Measurements from ENCODE around the gene ZNF620. TPM values are rescaled to one million over a fixed set of nuclear protein-coding genes. Genes with fewer than 3 reads are reported as not detected.

The ZNF620 gene
- 6.7 and 7.6 TPM in 2 replicates for total RNA-seq

DNA sequence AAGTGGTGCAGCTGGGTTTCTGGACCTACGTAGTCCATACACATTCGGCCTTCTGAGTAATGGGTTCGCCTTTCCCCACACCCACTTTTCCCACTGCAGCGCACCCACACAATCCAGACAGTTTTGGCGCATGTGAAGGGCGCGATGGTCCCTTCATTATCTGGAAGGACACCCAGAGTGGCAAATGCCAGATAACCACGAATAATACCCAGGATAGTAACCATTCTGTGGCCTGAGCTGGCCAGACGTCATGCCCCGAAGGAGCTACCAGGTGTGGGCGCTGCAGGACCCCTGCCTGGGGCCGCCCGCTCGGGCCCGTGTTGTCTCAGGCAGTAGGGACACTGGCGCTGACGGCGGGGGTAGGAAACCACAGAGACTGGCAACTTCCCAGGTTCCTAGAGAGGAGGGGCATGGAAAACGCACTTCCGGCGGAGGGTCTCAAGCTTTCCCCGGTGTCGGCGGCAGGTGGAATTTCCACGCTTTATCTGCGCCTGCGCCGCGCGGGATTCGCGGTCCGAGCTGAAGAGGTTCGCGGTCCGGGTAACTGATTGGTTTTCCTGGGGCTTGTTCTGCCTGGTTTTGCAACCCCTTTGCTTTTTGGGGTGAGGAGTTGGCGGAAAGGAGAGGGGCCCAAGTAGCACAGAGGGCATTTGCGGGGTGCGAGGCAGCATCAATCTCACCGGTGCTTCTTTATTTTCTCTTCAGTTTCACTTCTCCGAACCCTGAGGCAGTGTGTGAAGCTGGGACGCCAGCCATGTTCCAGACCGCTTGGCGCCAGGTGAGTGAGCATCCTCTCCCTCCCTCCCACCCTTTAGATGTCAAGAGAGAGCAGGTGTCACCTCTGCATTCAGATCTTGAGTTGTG is at the start of gene ZNF620:
Gene ZNF620, plus strand, starts transcription at position 441 of the 864 bp plus-strand sequence. Its CDS starts 314 bp downstream, at position 755.

DNA sequence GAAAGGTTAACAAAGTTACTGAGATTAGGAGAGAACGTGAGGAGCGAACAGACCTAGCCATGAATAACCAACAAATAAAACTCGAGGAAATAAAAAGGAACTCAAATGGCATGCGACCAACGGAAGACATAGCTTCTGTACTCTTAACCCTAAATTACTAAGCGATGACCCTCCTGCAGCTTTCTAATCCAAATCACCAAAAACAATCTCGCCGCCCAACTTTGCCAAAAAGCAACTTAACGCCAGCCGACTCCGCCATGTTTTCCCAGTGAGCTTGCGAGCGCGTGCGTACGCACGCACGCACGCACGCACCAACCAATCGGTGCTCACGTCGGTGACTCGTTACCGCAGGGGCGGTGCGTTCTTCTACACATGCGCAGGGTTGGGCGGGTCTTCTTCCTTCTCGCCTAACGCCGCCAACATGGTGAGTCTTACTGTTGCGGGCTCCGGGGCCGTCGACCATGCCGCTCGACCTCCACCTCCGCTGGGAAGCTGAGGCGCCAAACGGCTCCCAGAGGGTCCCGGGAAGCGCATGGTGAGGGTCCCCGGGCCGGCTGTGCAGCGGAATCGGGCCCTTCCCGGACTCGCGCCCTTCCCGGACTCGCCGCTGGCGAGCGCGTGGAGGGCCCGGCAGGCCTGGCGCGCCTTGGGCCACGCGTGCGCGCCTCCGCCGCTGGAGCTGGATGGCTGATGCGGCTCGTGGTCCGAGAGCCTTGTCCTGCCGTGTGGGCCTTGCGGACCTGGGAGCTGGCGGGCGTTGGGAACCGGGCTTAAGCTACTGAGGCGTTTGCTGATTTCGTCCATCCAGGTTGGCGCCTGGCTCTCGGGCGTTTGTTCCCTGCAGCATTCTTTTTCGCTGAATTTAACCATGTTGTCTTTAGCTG is 48.7 kb upstream of the ZNF620 start, which contains the start of gene RPL14:
Gene RPL14, plus strand, starts transcription at position 400 of the 884 bp plus-strand sequence. Its CDS starts 133 bp downstream, at position 533.

DNA sequence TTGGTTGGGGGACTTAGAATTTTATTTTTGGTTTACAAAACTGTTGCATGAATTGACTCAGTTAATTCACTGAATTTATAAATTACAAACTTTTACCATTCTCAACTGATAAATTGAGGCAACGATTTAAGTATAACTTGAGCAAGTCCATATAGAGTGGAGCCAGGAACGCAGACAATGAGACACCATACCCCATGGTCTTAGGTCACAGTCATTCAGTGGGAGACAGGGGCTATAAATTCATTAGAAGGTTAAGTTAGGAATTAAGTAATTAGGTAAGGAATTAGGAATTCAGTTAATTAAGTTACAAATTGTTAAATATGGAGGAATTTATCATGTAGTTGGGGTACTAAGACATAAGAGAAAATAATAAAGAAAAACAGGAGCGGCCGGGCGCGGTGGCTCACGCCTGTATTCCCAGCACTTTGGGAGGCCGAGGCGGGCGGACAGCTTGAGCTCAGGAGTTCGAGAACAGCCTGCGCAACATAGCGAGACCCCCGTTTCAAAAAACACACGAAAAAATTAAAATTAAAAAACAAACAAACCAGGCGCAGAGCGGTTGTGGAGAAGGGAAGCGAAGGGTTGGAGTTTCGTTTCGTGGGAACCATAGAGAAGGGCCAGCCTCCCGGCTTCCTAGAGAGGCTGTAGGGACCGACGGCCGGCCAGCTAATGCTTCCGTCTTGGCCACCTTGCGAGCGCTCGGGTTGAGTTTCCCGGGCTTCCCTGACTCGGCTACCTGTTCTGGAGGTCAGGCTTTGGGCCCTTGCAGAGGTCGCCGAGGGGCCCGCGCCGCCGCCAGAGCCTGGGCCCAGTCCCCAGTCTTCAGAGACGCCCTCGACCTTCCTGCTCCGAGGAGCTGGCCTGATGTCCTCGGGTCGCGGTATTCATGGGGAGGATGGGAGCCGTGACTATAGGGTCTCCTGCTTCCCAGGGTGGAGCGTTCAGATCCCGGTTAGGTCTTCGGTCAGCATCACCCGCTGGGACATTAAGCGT is 29.1 kb upstream of the ZNF620 start, which contains the start of gene ZNF619:
Gene ZNF619, plus strand, starts transcription at position 645 of the 993 bp plus-strand sequence. CDS start 858 bp downstream, outside the sequence.

DNA sequence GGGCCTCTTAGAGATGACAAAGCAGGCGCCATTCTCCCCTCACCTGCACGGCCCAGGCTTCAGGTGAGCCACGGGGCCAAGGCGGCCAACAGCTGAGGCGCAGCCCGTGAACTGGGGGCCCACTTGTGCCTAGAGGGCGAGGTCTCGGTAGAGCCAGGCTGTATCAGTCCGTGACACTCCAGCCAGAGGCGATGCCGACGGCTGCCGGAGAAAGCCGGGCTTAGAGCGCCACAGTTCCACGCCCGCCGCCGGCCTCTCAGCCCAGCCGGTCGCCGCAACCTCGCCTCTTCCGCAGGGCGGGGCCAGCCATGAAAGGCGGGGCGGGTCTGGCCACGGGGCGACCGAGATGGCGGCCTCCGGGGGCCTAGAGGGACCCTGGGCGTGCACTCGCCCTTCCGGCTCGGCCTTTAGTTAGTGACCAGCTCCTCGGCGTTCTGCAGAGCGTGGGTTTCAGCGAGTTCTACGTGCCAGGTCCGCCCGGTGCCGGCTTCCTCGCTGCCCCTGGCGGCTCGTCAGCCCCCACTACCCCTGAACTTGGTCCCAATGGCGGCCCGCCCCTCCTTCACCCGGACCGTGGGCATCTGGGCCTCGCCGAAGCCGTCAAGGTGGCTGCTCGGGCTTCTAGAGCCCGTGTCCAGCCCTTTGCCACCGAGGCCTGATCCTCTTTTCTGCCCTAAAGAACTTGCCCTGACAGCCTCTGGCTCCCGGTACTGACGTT is 18.9 kb downstream of the ZNF620 start, which contains the start of gene ZNF621:
Gene ZNF621, plus strand, starts transcription at position 393 of the 718 bp plus-strand sequence. CDS start 881 bp downstream, outside the sequence.

Other genes with a start within 250 kb of the ZNF620 start
- 13.8 and 19.4 TPM in 2 replicates for gene EIF1B, start 196.3 kb upstream of the ZNF620 start, total RNA-seq
- gene ENTPD3, start 118.9 kb upstream of the ZNF620 start, total RNA-seq: under 0.01 TPM in 2 replicates
- 534 and 578 TPM in 2 replicates for gene RPL14, start 48.7 kb upstream of the ZNF620 start, total RNA-seq
- gene ZNF619, start 28.9 kb upstream of the ZNF620 start, total RNA-seq: 6.5 and 7.4 TPM in 2 replicates
- 8.1 and 9.1 TPM in 2 replicates for gene ZNF621, start 18.9 kb downstream of the ZNF620 start, total RNA-seq